GM19438 (cell line): ENCODE data around the gene CA6.
"Not testable (repeated sequence)": the region's sequence is repeated elsewhere in the genome, so short reads cannot be mapped to it uniquely, and the experiment has no call there.

Source experiments
- ATAC-seq: cut with Tn5 transposase; IDR thresholded peaks from one replicate; pipeline ENCODE4 v1.9.1; 2021; ENCODE audit warnings: low read depth; ENCODE audit not compliant: unreplicated experiment

CA6 gene

GRCh38 chr1:8945568-8945967 is at the start of gene CA6:
TSS of gene CA6 (plus strand) at chr1:8945868. CDS start at chr1:8945887, 19 bp downstream.
- ATAC-seq = no peak

DNA sequence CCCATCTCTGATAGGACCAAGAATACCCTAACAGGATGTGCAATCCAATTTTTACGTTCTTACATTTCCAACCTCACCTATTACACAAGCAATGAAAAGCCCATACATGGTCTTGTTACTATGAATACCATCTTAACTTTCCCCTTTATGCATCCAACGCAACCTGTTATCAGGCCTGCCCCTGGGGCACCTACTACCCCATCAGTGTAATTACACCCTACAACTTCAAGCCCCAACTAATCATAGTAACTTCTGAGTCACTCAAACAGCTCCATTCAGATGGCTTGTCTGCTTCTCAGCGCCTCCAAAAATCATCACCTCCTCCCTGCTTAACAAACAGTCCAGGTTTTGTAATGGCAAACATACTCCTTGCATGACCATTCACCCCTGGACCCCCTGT is 48.9 kb upstream of the CA6 start:
- ATAC-seq = not testable (repeated sequence)

DNA sequence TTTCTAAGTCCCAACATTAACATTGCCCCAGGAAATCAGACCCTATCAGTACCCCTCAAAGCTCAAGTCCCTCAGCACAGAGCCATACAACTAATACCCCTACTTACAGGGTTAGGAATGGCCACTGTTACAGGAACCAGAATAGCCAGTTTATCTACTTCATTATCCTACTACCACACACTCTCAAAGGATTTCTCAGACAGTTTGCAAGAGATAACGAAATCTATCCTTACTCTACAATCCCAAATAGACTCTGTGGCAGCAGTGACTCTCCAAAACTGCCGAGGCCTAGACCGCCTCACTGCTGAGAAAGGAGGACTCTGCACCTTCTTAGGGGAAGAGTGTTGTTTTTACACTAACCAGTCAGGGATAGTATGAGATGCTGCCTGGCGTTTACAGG is 48.2 kb upstream of the CA6 start:
- not testable (repeated sequence) for ATAC-seq

- ATAC-seq = not testable (repeated sequence)
These were observed 47.2 kb upstream of the CA6 start for GRCh38 chr1:8898418-8898817.

- no peak for ATAC-seq
These were observed 46.6 kb upstream of the CA6 start for GRCh38 chr1:8899046-8899445.

DNA sequence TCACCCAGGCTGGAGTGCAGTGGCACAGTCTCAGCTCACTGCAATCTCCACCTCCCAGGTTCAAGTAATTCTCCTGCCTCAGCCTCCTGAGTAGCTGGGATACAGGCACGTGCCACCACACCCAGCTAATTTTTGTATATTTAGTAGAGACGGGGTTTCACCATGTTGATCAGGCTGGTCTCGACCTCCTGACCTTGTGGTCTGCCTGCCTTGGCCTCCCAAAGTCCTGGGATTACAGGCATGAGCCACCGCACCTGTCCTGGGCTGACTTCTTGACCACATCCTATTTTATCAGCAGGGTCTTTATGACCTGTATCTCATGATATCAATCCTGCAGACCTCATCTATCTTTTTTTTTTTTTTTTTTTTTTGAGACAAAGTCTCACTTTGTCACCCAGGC is 45.0 kb upstream of the CA6 start:
- ATAC-seq = not testable (repeated sequence)

DNA sequence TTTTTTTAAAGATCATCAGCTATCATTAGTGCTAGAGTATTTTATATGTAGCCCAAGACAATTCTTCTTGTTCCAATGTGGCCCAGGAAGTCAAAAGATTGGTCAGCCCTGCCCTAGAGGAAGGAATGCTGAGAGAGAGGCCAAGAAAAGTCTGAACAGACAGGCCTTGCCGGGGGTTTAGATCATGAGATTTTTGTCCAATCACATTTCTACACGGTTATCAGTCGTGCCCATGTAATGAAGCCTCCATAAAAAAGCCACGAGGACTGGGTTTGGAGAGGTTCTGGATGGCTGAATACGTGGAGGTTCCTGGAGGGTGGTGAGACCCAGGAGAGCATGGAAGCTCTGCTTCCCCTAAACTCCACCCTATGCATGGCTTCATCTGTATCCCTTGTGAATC is 42.9 kb upstream of the CA6 start:
- no peak for ATAC-seq

GRCh38 chr1:8903410-8903809 is 42.3 kb upstream of the CA6 start:
- ATAC-seq = no peak

- no peak for ATAC-seq
These were observed 41.6 kb upstream of the CA6 start for GRCh38 chr1:8903908-8904650.

GRCh38 chr1:8905582-8906191 is 40.0 kb upstream of the CA6 start:
- no peak for ATAC-seq

DNA sequence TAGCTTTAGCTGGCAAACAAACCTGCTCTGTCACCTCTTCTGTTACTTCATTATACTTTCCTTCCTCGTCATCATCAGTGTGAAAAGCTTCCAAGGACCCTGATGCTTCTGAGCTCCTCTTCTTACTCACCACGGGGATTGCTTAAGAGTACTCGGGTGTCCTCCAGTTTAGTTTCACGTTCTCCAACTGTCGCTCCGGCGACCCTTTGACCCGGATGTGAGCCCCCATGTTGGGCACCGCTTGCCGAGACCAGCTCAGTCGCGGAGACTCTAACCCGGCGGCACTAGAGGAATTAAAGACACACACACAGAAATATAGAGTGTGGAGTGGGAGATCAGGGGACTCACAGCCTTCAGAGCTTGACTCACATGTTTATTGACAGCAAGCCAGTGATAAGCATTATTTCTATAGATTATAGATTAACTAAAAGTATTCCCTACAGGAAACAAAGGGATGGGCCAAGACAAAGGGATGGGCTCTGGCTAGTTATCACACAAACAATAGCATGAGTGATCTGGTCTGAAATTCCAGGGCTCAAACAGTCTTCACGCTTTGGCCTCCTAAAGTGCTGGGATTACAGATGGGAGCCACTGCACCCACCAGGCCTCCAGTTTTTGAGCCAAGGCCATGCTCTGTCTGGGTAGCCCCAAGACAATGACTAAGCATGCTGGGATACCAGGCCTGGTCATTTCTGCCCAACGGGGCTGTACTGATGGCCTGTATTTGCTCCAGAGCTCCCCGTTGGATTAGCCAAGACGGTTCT is 37.1 kb upstream of the CA6 start:
- ATAC-seq = no peak

- no peak for ATAC-seq
These were observed 35.3 kb upstream of the CA6 start for GRCh38 chr1:8910331-8910730.

GRCh38 chr1:8910914-8911313 is 34.8 kb upstream of the CA6 start:
- ATAC-seq = no peak

GRCh38 chr1:8911416-8912309 is 34.0 kb upstream of the CA6 start:
- ATAC-seq = no peak

- ATAC-seq = no peak
These were observed 32.2 kb upstream of the CA6 start for GRCh38 chr1:8913457-8913856.

DNA sequence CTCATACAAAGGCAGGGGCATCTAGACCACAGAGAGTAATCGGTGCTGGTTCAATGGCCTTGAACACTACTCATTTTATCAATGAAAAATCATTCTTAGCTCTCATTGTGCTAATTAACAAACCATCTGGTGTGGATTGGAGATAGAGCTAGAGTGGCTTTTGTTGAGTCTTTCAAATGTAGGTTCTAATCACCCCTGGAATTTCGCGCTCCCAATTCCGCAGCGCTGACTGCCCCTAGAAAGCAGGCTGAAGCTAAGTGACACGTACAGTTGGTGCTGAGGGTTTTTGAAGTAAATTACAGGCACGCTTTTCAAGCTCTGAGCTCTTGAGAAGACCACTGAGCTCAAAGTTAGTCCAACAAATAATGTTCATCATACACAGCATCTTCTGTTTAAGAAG is 31.2 kb upstream of the CA6 start:
- ATAC-seq = no peak

DNA sequence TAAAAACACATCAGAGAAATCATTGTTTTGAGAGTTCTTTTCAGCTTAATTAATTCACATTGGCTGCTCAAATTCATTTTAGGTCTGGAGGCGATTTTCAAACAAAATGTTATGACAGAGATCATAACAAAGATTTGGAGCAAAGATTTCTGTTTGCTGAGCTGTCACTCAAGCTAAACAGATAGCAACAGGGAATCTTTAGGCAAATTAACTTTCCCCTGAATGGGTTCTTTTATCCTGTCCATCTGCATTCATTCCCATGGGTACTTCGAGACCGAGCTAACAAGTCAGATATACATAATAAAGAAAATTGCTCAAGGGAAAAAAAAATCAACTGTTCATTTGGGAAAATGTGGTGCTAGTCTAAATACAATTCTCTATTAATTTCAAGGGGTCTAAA is 30.2 kb upstream of the CA6 start:
- ATAC-seq = no peak

DNA sequence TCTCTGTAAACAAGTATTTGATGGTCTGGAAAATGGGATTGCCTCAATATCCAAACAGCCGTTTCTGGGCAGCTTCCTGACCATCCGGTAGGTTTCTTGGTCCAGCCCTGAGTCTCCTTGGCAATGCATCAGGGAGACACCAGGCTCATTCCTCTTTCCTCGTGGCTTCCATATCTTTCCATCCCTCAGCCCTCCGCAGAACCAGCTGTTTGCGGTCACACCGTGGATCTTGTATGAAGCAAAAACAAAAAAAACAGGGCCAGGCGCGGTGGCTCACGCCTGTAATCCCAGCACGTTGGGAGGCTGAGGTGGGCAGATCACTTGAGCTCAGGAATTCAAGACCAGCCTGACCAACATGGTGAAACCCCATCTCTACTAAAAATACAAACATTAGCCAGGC is 28.1 kb upstream of the CA6 start:
- not testable (repeated sequence) for ATAC-seq

DNA sequence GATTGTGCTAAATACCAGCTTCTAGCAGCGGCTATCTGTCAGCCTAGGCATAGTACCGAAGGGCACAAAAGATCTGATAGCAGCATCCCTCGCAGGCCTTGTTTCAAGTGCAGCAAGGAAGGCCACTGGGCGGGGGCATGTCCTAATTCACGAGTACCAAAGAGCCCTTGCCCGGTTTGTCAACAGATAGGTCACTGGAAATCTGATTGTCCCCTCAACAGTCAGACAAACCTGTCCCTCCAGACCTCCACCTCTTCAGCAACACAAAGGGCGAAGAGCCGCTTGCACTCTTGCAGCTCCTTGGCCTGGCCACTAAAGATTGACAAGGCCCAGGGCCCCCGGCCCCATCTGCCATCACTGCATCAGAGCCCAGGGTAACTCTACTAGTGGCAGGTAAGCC is 22.7 kb upstream of the CA6 start:
- ATAC-seq = no peak

DNA sequence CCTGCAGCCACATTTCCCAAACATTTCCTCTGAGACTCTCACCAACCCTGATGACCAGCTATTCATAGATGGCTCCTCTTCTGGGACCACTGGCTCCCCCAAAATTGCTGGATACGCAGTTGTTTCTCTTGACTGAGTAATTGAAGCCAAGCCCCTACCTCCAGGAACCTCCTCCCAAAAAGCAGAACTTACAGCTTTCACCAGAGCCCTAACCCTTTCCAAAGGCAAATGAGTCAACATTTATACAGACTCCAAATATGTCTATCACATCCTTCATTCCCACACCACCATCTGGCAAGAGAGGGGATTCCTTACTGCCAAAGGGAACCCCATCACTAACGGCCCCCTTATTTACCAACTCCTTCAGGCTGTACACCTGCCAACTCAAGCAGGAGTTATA is 20.3 kb upstream of the CA6 start:
- no peak for ATAC-seq

GRCh38 chr1:8925960-8926359 is 19.7 kb upstream of the CA6 start:
- ATAC-seq = no peak
